HG03066 (cell line): ENCODE data around the gene TAF1A.

Experiments
- ATAC-seq: cut with Tn5 transposase; IDR thresholded peaks from one replicate; pipeline ENCODE4 v1.9.1; 2021; ENCODE audit warnings: low read depth; ENCODE audit not compliant: unreplicated experiment

Gene TAF1A

DNA sequence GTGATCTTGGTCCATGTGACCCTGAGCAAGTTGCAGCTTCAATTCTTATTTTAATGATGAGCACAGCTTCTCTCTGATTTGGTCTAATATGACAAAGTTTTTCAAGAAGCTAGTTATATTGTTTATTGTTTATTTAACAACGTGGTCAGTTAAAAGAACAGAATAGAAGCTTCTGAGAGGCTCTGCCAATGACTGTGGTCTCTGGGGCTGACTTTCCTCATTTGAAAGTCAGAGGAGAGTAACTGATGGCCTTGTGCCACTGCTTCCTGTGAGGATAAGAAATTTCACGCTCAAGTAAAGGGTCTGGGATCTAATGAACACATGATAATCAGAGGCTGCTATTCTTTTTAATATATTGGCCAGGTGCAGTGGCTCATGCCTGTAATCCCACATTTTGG lies 49.1 kb downstream of the TAF1A start:
- no peak for ATAC-seq

GRCh38 chr1:222539951-222540597 lies 49.7 kb downstream of the TAF1A start:
- no peak for ATAC-seq

GRCh38 chr1:222535455-222535854 lies 54.3 kb downstream of the TAF1A start:
- ATAC-seq = no peak

- no peak for ATAC-seq
These were observed 58.9 kb downstream of the TAF1A start for GRCh38 chr1:222530852-222531251.

DNA sequence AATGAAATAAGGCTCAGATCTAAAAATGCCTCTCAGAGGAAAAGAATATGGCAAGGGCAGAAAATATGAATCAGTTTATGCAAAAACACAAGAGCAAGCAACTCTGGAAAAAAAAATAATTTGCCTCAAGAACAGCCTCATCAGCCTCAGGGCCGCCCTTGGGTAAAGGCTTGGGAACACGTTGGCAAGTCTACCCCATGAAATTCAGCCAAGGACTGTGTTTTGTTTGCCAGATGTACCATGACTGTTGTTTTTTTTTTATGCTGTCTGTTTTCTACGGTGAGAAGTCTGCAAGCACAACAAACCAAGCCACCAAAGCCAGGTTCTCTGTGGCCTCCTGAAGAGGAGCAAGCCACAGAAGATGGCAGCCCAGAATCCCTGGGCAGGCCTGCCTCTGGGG lies 59.8 kb downstream of the TAF1A start:
- ATAC-seq = no peak

DNA sequence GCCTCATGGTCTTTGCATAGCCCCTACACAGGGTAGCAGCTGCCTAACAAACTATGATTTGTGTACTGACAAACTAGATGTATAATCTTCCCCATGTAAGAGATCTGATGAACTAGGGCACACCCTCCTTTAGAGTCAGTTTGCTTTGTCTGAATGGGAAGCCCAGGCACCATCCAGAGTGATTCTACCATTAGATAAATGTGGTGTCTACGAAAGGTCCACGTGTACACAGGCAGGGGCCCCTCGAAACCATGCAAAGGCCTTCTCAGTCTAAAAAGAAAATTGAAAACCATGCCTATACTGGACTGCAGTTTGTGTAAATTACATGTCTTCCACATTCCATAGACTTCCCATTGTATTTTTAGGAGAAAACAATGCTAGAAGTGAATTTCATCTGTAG lies 60.6 kb downstream of the TAF1A start:
- no peak for ATAC-seq

- ATAC-seq = no peak
These were observed 63.8 kb downstream of the TAF1A start for GRCh38 chr1:222525951-222526350.

- ATAC-seq = no peak
These were observed 65.9 kb downstream of the TAF1A start for GRCh38 chr1:222523852-222524251.

DNA sequence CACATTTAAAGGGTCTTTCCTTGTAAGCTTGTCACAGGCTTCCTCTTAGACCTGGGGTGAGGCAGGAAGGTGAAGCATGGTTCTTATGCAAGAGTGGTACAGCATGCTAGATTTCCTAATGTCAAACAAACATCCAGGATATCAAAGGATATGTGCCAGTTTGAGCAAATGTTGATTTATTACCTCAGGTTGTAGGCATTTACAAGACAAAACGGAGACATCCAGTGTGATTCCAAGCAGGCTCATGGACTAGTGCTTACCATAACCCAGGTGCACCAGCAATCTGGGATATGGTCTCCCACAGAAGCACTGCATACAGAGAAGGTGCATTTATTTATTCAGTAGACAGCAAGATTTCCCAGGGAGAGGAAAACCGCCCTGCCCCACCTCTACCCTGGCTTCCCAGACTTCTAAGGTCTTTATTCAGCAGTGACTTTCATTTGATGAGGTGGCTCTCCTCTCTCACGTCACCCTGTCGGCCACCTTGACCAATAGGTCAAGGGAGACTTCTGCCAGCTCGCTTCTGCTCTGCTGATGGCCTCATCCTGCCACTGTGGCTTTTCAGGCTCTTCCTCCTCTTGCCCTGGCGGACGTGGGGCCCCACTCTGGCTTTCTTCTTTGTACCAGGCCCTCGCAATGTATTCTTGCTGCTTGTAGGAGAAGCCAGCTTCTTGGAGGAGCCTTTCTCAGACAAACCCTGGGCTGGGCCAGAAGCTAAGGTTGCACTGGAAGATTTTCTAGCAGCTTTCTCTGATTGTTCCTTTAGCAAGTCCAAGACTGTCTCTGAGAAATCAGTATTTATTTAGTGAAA lies 67.4 kb downstream of the TAF1A start:
- no peak for ATAC-seq

GRCh38 chr1:222521299-222522104 lies 68.2 kb downstream of the TAF1A start:
- no peak for ATAC-seq
